Ammon's horn (tissue), 1 donor: ENCODE results near the gene PJA2.
A peak's percentile ranks its signal among the peaks of the same experiment; 100 is the strongest.
"Not testable (repeated sequence)": the region's sequence is repeated elsewhere in the genome, so short reads cannot be mapped to it uniquely, and the experiment has no call there.

Source experiments
- DNase-seq: peaks from one replicate; pipeline ENCODE4 v3.0.0-alpha.2; 2016; ENCODE audit warnings: low spot score

Gene PJA2

DNA sequence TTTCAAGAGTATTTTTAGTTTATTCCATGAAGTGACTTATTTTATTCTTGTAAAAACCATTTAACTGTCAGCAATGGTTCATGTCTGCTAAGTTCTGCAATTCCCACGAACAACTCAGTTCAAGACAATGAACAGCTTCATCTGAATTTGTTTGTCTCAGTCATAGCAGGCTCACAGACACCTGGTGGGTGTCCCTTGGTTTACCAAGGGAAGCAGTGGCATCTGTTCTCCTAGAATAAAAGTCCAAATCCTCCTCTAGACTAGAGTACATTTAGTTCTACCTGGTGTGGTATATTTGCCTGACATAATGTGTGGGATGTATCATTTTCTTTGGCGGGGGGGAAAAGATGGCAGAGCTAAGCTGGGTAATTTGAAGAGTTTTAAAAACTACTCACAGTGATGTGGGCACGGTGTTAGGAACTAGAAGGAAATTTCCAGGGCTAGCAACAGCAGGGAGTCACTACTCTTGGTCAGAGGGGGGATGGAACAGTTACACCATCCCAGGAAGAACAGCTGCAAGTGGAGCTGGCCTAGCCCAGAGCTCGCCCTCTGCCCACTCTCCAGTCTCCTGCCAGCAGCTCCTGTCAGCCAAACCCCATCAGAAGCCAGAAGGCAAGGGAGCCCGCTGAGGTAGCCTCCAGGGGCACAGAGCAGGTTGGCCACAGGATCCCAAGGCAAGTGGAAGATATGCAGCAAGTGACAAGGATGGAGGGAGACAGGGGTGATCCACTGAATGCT, 100.3 kb downstream of the PJA2 start:
- DNase-seq = no peak

DNA sequence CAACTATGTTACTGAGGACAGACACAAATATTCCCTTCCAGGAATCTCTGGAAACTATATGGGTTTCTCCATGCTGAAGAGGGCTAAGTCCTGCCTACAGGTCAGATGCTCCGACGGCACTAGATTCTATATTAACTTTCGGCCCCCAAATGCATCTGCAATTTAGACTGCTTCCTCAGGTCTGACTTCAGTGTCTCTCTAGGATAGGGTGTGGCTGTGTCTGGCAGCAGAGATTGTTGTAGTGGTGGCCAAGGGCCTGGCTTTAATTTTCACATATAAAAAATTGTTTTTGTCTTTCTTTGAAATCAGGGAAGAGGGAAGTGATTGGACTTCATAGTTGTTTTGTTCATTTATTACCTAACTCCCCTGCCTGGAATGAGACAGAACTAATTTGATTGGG, 101.8 kb downstream of the PJA2 start:
- no peak for DNase-seq

DNA sequence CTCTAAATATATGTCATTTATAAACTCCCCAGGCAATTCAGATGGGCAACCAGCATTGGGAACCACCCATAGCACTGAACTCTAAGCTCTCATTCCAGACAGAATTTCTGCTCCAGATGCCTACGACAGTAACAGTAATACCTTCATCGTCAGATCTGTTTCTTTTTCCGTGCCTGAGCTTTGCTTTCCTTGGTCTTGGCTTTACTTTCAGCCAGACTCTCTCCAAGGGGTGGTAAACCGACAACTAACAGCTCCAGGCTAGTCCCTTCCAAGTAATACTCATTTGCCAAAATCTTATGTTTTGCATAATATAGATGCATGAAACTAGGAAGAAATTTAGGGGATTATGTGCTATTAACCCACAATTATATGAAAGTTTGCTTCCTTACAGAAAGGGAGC, 102.3 kb downstream of the PJA2 start:
- DNase-seq = no peak

DNA sequence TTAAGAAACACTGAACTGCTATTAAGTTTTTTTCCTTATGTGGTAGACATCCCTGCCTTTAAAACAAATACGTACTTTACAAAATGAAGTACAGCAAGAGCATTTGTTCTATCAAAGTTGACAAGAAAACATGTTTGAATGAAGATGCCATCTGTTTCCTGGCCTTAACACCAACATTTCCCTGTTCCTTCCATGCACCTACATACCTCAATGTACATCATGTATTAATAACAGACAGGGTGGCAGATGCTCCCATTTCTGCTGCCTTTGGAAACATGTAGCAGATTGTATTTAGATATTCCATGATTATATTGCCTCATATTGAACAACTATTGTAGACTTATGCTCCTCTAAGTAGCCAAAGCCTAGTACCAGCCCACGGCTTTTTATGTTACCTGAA, 104.4 kb downstream of the PJA2 start:
- DNase-seq = peak; percentile 26

DNA sequence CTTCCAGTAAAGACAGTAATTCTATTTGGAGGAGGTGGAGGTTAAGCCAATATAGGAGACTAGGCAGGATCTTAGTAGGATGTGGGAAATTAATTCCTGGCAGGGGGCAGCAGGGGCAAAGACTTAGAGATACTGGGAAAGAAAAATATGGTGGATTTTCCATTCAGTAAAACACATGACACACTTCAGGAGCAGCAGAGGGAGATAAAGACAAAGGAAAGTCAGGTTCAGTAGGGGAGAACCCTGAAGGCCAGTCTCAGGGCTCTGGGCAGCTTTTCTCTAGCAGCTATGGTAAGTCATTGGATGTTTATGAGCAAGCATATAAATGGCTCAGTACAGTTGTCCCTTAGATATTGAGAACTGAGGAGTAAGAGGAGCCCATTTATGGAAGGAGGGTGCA, 105.5 kb downstream of the PJA2 start:
- DNase-seq = no peak

DNA sequence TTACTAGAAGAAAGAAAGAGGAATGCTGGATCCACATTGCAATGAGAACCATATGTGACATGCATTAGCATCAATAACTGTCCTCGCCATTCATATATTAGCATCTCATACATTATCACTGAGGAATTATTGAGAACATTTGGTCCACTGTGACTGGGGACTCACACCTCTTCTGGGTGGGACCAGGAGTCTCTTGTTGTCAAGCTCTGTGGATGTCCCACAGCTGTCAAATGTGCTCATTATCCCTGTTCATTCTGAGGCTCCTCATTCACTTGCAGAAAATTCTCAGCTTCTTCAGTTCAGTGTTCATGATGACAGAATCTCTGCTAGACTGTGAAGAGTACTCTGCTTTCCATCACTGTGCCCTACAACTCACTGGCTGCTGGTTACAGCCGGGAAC, 109.4 kb downstream of the PJA2 start:
- no peak for DNase-seq

DNA sequence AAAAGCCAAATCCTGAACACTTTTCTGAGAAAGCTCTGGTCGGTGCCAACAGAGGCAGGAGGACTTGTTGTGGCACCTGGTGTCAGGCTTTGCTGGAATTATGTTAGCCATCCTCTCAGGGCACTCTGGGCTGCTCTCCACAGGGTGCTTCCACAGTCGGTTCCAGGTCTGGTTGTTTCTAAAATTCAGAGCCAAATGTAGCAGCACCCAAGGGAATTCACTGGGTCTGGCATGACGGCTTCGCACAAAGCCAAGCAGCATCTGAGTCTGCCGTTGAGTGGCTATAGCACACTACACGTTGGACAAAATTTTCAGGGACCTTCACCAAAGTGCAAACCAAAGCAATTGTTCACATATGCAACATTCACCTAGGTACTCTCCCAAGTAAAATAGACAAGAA, 110.2 kb downstream of the PJA2 start:
- DNase-seq = no peak

DNA sequence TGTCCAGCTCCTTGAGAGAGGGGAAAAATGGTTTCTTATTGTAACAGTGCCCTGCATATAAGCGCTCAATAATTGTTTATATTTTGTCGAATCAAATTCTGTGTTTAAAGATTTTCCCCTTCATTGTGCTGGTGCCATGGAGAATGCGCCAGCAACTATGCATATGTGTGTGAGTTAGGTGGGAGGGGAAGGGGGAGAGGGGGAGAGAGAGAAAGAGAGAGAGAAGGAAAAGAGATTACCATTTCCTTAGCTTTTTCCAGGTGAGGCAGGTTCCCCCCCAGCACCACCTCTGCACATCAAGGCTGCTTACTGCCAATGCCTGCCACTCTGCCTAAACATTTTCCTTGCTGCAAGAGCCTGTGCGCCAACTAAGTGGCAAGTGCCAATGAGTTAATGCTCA, 111.0 kb downstream of the PJA2 start:
- DNase-seq = no peak

DNA sequence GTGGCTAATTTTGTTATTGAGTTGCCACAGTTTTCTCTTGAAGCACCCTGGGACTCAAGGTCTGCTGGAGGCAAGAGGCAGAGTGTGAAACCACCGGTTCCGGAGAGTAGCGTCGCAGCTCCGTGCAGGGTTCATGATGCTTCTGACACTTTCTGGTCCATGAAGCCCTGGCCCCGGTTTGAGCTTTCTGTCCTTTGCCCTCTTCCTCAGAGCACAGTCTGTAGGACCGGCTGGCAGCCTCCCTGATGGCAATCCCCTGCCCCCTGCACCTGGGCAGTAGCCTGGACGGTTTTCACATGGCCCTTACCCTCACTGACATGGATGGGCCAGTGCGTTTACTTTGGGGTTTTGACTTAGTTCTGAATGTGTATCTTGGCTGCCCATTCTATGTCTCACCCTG, 111.9 kb downstream of the PJA2 start:
- no peak for DNase-seq

DNA sequence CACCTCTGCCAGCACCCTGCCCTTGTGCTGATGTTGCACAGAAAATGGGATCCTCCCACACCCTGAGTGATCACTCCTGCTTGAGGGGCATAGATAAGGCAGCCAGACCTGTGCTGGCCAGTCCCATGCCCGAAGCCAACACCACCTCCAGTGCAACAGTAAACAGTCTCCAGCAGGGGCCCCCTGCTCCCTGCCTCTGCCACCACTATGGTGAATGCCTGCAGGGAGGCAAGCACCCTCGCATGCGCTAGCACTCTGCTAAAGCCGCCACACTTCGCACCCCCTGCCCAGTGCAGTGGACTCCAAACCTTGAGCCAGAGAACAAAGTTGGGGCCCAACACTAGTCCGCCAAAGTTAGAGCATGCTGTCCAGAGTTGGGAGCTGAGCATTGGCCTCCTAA, 118.7 kb downstream of the PJA2 start:
- DNase-seq = no peak

DNA sequence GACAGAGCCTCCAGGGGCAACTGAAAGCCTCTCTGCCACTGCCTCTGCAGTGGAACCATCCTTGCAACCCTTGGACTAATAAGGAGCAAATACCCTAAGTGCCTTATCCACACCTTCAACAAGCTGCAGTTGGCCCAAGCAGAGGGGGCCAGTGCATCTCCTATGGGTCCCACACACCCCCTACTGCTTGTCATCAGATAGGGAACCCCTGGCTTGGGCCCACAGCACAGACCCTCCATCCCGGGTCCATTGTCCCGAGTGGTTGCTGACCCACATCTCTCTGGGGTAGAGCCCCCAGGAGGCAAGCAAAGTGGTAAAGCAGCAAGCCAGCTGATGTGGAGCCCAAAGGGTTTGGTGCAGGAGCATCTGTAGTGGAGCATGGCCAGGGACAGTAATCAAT, 119.5 kb downstream of the PJA2 start:
- DNase-seq = no peak

DNA sequence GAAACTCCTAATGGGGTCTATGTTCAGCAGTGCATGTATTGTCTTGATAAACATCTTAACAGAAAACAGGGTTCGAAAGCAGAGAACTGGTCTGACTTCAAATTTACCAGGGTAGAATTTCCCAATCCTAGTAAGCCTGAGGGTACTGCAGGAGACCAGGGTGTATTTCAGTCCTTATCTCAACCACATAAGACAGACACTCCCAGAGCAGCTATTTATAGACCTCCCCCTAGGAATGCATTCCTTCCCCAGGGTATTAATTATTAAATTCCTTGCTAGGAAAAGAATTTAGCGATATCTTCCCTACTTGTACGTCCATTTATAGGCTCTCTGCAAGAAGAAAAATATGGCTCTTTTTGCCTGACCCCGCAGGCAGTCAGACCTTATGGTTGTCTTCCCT, 123.1 kb downstream of the PJA2 start:
- DNase-seq = not testable (repeated sequence)
